GM19238 (cell line): ENCODE data around the gene SHFL.

Experiments used
- DNase-seq: peaks from one replicate; pipeline ENCODE4 v3.0.0; 2011; ENCODE audit warnings: low spot score; ENCODE audit not compliant: insufficient read length

SHFL gene

GRCh38 chr19:10107817-10108367 is 21.8 kb downstream of the SHFL start:
- no peak for DNase-seq

GRCh38 chr19:10109528-10109927 is 23.4 kb downstream of the SHFL start:
- DNase-seq: no peak

- DNase-seq: no peak
These were observed 24.2 kb downstream of the SHFL start for GRCh38 chr19:10110076-10110971.

- DNase-seq: no peak
These were observed 24.8 kb downstream of the SHFL start for GRCh38 chr19:10110972-10111317.

- no peak for DNase-seq
These were observed 25.3 kb downstream of the SHFL start, which contains the start of gene P2RY11 for GRCh38 chr19:10111405-10111811. TSS of gene P2RY11 (plus strand) at chr19:10111693. CDS start at chr19:10111722, 29 bp downstream.

- DNase-seq: no peak
These were observed 26.1 kb downstream of the SHFL start for GRCh38 chr19:10112037-10112761.

GRCh38 chr19:10112895-10113591 is 26.9 kb downstream of the SHFL start:
- peak; percentile 51 for DNase-seq

- no peak for DNase-seq
These were observed 27.5 kb downstream of the SHFL start for GRCh38 chr19:10113592-10113963.

GRCh38 chr19:10113964-10114650 is 28.0 kb downstream of the SHFL start:
- no peak for DNase-seq

- no peak for DNase-seq
These were observed 28.7 kb downstream of the SHFL start for GRCh38 chr19:10114651-10115391.

- no peak for DNase-seq
These were observed 29.4 kb downstream of the SHFL start for GRCh38 chr19:10115392-10116084.

GRCh38 chr19:10116085-10116865 is 30.2 kb downstream of the SHFL start:
- no peak for DNase-seq

- DNase-seq: no peak
These were observed 30.9 kb downstream of the SHFL start for GRCh38 chr19:10116866-10117616.

GRCh38 chr19:10118960-10119359 is 32.8 kb downstream of the SHFL start:
- no peak for DNase-seq

- DNase-seq: no peak
These were observed 34.5 kb downstream of the SHFL start for GRCh38 chr19:10120538-10121189.

GRCh38 chr19:10122045-10122444 is 35.9 kb downstream of the SHFL start:
- no peak for DNase-seq

GRCh38 chr19:10124429-10124828 is 38.3 kb downstream of the SHFL start:
- no peak for DNase-seq

- DNase-seq: no peak
These were observed 40.1 kb downstream of the SHFL start for GRCh38 chr19:10126213-10126639.
